ENCODE data around the gene KCNA5.

Gene KCNA5

DNA sequence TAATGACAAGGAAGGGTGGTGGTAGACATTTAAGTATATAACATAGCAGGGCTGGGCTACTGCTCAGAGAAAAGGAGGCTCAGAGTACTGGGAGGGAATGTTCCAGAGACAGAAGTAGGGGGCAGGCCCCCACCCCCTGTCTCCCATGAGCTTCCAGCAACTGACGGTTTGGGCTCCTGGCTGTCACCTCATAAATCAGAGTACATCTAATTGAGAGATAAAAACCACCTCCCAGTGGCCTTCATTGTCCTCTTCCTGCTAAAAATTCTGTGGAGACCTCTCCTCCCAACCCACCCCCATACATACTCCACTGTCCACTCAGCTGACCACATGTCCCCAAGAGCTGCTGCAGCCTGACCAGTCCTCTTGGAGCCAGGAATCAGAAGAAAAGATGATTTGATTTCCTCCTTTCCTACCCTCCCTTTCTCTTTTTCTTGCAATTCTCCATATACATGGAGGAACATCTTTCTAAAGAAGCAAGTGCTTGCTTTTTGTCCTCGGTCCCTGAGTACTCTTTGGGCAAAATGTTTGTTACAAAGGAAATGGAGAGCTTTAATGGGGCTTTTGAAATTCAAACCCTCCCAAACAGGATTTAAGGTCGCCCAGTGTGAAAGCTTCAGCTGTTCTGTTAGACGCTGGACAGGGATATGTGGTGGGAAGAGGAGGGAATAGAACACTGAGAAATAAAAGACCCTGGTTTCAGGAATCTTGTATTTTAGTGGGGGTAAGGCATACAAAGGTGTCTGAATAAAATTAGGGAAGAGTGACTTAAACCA, 16.4 kb upstream of the KCNA5 start:
- DNase-seq: peak in 1 of 3 experiments; percentile 22

DNA sequence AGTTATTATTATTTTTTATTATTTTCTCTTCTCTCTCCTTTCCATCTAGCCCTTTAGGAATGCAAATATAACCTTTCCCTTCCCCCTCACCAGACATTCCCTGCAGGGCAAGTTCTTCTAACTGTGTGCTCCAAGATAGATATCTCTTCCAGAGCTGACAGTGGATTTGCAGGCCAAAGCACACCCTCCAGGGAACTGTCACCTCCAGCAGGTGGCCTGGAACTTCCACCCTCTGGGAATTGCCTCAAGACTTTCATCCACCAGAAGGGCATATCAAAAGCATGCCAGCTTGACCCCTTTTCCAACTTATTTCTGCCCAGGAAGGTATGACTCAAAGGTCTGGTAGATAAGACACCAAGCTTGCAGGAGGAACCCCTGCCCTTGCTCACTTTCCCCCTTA, 13.6 kb upstream of the KCNA5 start:
- DNase-seq: no peak

DNA sequence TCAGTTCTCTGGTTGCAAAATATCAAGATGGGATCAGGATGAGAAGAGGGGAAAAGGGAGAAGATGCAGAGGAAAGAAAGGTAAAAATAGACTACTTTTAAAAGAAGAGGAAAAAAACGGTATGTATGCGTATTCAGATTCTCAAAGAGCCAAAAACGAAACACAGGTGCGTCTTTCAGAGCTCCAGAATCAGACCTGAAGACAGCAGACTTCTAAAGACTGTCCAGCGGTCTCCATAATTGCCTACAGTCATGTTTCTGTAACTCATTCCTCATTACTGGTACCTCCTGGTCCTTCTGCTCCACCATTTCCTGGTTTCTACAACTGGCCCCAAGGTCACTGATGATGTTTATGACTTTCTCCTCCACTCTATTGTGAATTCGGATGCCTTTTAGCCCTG, 12.4 kb upstream of the KCNA5 start:
- no peak for DNase-seq

DNA sequence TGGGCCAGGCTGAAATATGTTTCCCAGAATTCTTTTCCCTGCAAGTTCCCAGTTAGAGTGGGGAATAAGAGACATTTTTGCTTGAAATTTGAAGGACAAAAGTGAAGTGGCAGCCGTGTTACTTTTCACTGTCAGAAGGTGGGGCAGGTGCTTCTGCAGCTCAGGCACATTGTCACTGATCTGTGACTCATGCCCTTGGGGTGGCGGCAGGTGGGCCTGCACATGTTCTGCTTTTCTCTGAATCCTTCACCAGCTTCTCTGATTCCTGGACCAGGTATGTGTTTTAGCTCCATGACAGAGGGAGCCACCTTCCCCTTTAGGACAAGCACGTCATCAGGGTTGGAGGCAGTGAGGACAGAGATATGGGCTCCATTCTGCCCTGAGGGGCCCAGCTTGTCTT, 11.7 kb upstream of the KCNA5 start:
- peak in 1 of 3 experiments; percentile 31 for DNase-seq

DNA sequence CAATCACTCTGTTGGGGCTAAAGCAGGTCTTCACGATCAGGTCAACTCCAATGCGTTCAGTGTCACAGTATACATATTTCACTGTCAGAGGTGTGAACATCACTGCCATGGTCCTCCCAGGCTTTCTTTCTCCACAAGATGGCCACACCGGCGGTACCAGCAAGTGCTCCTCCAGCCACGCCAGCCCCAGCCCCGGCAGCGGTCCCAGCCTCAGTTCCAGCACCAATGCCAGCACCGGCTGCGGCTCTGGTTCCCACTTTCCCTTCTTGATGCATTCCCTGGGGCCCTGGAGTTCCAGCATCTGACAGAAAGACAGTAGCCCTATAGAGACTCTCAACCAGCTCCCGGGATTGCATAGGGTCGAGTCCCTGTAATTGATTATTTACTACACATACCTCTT, 10.9 kb upstream of the KCNA5 start:
- no peak for DNase-seq

DNA sequence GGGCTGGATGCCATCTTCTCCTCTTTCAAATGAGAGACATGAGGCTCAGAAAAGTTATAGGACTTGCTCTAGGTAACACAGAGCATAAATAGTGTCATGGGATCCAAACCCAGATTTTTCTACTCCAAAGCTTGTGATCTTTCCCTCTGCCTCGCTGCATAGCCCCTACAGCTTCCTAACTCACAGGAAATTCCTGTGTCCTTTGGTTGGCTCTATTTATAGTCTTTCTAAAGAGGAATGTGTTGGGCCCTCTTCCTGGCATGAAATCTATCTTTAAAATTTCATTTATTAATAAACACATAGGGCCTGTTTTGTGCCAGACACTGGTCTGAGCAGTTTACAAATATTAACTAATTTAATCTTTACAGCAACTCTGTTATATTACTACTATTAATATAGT, 9.8 kb upstream of the KCNA5 start:
- DNase-seq: no peak

DNA sequence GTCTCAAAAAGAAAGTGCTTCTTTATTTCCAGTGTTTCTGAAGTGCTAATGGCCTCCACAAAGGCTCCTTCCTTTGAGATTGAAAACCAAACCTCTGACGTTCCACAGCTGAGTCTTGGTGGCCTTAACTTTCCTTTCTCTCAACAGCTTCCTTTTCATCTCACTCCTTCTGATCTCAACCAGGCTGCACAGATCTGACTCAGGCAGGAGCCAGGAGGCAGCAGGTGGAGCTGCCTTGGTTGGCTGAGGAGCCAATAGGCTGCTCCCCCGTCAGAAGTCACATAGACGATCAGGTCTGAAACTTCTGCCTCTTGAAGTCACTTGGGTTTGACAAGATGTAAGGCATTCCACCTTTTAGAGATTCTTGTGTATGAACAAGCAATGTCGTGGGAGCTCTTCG, 9.1 kb upstream of the KCNA5 start:
- DNase-seq: no peak

DNA sequence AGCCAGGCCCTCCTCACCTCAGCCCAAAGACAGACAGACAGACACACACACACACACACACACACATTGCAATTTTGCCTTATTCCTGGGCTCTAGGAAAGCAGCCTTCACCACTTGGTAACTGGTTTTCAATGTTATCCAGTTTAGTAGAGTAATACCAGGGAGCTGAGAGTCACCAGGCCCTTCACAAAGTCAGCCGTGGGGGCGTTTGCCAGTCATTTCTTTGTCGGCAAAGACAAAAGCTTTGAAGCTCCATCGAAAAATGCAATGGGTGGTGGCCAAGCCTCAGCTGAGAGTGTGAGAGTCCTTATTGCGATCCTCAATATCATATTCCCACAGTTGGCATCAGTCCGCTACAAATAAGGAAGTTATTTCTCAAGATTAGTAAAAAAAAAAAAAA, 8.1 kb upstream of the KCNA5 start:
- no peak for DNase-seq

DNA sequence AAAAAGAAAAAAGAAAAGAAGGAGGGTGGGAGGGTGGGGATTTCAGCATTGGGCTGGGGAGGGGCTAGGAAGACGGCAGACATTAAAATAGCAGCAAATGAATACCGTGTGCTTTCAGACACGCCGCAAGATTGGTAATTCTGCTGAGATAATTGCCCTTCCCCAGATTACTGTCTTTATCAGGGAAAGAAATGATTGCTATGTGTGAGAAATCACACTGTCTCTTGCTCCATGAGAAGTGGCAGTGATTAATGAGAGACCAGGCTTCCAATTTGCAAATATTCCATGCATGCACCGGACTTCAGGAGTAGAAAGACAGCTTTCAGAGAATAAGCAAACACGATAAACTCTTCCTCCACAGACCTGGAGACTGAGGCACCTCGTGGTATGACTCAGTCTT, 7.6 kb upstream of the KCNA5 start:
- DNase-seq: peak in 1 of 3 experiments; percentile 26

DNA sequence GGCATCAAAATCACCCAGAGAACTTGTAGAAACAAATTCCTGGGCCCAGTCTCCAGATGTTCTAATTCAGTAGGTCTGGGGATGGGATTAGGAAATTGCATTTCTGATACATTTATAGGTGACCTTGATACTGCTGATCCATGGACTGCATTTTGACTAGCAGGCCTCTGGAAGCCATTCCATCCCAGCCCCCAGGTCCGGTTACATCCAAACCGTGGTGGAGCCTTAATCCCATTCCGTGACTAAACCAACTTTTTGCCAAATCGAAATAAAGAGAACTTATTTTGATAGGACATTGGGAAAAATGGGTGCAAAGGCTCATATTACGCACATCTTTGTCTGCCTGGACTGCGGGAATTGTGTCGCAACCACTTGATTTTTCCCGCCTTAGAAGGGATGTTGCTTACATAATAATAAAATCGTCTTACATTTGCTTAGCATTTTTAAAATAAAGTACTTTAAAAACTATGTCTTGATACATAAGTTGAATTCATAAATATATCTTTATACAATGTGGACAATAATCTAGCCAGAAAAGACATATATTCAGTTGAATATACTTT, 5.8 kb upstream of the KCNA5 start:
- DNase-seq: no peak

DNA sequence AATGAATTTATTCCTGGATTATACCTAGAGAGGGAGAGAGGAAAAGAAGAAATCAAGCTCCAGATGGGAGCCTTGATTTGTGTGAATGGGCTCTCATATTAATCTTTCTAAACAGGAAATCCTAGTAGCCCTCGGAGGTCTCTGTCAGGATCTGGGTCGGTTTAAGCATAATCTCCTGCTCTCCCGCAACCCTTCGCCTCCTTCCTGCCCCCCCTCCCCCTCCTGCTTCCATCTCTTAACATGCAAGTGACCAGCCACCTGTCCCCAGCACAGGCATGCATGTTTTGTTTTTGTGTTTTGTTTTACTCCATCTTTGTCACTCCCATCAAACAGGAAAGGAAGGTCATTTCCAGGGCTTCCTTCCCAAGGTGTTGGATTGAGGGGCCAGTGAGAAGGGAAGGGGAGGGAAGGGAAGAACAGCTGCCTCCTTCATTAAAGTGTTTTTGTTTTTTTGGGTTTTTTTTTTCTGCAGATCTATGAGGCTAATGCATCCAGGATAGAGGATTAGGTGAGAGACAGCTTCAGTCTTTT, 4.8 kb upstream of the KCNA5 start:
- DNase-seq: no peak

DNA sequence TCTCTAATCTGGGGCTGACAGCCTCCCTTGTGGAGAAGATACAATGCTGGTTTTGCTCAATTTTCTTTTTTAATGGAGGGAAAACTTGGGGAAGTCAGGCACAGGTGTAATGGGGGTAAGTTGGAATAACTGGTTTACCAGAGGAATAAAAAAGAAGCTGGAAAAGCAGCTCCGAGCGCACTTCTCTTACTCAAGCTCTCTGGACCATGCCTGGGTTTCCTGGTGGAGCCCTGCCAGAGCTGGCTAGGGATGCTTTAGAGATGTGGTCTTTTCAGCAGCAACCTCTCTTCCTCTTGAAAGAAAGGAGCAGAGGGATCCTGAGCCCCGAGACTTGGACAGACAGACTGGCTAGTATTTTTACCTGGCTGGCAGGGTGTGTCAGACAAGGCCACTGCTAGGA, 3.9 kb upstream of the KCNA5 start:
- no peak for DNase-seq

DNA sequence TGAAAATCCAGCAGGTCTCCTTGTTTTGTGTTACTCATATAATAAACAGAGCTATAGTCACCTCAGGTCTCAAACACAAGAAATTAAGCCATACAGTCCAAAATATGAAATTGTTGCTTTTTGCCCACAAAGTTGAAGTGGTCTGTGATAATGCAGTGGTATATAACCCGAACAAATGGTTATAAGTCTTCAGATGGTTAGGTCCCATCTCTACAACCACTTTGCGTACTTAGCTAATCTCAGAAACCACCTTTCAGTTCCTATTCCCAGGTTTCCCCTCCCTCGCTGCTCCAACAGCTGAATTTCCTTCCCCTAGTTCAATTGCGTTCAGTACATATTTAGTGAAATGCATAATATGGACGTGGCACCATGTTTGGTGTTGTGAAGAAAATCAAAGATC, 3.3 kb upstream of the KCNA5 start:
- no peak for DNase-seq

DNA sequence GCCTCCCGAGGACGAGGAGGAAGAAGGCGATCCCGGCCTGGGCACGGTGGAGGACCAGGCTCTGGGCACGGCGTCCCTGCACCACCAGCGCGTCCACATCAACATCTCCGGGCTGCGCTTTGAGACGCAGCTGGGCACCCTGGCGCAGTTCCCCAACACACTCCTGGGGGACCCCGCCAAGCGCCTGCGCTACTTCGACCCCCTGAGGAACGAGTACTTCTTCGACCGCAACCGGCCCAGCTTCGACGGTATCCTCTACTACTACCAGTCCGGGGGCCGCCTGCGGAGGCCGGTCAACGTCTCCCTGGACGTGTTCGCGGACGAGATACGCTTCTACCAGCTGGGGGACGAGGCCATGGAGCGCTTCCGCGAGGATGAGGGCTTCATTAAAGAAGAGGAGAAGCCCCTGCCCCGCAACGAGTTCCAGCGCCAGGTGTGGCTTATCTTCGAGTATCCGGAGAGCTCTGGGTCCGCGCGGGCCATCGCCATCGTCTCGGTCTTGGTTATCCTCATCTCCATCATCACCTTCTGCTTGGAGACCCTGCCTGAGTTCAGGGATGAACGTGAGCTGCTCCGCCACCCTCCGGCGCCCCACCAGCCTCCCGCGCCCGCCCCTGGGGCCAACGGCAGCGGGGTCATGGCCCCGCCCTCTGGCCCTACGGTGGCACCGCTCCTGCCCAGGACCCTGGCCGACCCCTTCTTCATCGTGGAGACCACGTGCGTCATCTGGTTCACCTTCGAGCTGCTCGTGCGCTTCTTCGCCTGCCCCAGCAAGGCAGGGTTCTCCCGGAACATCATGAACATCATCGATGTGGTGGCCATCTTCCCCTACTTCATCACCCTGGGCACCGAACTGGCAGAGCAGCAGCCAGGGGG, 979 bp downstream of the KCNA5 start:
- no peak for DNase-seq

DNA sequence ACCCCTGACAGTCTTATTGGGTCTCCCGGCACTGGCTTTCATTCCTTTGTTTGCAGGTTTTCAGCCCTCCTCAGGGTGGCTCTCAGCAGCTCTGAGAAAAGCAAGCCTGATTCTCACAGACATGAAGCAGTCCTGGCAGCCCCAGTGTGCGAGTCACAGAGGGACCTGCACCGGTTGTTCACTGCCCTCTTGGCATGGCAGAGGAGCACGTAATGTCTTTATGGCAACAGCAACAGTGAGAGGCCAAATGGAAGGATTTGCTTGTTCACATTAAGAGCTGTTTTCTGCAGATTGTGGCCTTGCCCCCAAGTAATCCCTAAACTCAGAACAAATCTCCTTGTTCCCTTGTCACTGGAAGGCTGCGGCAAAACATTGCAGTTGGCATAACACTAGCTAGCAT, 3.4 kb downstream of the KCNA5 start:
- DNase-seq: no peak

DNA sequence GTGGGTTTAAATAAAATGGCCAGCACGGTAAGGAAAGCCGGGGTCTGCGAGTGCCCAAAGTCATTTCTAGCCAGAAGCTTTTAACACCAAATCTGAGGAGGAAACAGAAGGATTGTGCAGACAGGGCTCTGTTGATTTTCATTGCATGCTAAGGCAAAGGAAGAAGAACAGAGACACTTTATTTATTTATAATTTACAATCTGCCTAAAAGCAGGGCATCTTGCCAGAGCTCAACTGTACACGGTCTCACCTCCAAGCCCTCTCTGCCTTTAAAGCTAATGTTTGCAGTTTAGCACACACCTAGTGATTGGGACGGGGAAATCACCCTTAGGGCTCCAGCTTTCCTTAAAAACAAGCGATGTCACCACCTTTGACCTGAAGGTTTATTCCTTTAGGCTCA, 4.0 kb downstream of the KCNA5 start:
- no peak for DNase-seq

DNA sequence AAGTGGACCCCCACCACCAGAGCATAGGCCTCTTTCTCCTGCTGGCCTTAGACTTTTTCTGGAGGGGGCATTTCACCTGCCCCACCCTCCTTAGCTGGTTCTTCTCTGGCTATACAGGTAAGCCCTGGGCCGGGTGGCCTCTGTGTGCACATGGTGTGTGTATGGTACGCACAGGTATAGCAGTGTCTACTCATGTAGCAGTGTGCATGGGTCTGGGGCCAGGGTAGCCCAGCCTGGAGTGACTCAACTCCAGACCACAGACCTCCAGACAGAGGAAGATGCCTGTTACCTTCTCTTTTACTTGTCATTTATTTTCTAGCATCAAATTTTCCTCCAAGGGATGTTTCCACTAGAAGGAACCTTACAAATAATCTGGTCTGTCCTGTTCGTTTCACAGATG, 6.9 kb downstream of the KCNA5 start:
- DNase-seq: no peak

DNA sequence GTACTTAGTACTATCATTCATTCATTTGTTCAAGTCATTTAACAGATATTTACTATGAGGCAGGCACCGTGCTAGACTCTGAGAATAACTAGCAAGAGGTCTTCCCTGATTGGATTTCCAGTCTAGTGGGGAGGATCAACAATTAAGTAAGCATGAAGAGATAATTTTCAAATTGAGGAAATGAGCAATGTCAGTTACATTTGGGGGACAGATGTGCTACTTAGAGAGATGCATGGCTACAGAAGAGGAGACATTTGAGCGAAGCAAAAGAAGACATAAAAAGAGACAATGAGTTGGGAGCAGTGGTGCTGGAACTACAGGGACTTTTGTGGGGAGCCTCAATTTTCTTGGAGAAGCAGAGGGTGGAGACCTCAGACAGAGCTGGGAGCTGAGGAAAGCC, 7.7 kb downstream of the KCNA5 start:
- DNase-seq: no peak

DNA sequence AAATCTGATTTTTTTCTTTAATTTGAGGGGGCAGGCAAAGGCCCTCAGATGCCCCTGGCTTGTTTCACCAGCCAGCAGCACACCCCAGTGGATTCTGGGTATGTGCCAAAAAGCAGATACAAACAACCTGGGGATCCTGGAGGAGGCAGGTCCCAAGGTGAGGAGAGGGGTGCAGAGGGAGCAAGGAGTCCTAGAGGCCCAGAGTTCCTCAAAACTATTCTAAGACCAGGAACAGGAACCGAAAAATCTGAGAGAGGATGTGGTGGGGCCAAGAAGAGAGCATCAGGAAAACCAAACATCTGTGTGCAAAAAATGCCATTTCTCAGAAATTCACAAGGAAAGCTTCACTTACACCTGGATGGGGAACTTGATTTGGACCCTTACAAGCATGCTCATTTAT, 8.2 kb downstream of the KCNA5 start:
- DNase-seq: no peak

DNA sequence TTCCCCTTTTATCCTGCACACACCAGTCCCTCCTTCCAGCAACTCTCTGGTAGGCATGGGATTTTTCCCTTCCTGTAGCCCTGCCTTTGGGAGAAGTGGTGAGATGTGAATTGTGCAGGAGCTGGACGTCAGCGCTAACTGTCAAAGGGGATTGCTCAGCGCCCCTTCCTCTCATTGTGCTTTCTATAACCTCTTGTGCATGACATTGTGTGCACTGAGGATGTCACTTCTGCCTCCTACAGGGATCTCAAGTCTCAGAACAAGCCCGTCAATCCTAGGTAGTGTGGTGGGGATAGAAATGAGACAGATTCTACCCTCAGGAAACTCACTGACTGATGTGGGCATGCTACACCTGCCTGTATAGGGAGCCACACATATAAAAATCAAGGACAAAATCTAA, 8.7 kb downstream of the KCNA5 start:
- peak in 1 of 3 experiments; percentile 42 for DNase-seq

DNA sequence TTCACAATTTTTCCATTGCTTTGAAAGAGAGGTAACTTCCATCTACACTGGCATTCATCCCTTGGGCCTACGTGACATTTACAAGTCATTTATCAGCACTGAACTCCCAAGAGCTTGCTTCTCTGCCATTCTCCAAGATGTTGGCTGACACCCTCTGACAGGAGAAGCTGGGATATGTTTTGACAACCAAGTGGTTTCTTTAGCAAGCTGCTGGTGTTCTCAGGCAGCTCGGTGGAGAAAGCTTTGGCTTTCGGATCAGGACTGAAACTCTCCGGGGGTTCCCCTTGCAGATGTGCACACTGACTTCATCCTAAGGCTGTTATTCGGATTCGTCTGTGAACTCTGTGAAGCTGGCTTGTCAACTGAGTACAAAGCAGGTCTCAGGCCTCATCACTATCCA, 15.7 kb downstream of the KCNA5 start:
- no peak for DNase-seq

DNA sequence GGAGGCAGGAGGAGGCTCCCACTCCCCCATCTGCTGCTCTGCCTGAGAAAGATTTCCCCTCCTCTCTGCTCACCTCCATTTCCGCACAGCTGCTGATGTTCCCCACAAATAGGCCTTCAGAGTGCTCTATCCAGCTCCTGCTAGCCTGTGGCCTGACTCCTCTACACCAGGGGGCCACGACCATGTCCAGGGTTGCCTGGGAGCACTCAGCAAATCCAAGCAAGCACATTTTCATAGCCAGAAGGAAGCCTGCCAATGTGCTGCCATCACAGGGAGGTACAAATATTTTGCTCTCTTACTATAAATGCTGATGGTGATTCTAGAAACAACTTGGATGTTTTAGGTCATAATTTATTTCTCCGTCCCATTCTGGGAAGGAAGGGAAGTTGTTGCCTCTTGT, 17.3 kb downstream of the KCNA5 start:
- DNase-seq: no peak

DNA sequence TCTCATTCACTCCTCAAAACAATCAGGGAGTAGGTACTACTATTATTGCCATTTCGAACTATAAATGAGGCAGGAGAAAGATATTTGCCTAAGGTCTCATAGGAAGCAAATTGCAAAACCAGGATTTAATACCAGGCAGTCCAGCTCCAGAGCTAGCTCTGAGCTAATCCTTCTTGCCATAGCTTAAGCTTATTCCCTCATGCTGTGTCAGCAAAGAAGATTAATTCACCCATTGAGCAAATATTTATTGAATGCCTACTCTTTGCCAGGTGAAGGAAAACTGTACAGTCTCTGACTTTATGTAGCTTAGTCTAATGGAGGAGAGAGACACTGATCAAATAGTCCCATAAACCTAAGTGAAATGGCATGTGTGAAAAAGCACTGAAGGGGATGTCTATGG, 19.5 kb downstream of the KCNA5 start:
- peak in 1 of 3 experiments; percentile 59 for DNase-seq
